GM21390 (cell line): Measurements from ENCODE around the gene TBC1D5.
"Not testable (repeated sequence)": the region's sequence is repeated elsewhere in the genome, so short reads cannot be mapped to it uniquely, and the experiment has no call there.

Experiments used
- ATAC-seq: cut with Tn5 transposase; IDR thresholded peaks from one replicate; pipeline ENCODE4 v1.9.1; 2021; ENCODE audit not compliant: unreplicated experiment

Gene TBC1D5, protein sequence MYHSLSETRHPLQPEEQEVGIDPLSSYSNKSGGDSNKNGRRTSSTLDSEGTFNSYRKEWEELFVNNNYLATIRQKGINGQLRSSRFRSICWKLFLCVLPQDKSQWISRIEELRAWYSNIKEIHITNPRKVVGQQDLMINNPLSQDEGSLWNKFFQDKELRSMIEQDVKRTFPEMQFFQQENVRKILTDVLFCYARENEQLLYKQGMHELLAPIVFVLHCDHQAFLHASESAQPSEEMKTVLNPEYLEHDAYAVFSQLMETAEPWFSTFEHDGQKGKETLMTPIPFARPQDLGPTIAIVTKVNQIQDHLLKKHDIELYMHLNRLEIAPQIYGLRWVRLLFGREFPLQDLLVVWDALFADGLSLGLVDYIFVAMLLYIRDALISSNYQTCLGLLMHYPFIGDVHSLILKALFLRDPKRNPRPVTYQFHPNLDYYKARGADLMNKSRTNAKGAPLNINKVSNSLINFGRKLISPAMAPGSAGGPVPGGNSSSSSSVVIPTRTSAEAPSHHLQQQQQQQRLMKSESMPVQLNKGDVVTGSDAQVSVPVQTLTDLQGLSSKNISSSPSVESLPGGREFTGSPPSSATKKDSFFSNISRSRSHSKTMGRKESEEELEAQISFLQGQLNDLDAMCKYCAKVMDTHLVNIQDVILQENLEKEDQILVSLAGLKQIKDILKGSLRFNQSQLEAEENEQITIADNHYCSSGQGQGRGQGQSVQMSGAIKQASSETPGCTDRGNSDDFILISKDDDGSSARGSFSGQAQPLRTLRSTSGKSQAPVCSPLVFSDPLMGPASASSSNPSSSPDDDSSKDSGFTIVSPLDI

DNA sequence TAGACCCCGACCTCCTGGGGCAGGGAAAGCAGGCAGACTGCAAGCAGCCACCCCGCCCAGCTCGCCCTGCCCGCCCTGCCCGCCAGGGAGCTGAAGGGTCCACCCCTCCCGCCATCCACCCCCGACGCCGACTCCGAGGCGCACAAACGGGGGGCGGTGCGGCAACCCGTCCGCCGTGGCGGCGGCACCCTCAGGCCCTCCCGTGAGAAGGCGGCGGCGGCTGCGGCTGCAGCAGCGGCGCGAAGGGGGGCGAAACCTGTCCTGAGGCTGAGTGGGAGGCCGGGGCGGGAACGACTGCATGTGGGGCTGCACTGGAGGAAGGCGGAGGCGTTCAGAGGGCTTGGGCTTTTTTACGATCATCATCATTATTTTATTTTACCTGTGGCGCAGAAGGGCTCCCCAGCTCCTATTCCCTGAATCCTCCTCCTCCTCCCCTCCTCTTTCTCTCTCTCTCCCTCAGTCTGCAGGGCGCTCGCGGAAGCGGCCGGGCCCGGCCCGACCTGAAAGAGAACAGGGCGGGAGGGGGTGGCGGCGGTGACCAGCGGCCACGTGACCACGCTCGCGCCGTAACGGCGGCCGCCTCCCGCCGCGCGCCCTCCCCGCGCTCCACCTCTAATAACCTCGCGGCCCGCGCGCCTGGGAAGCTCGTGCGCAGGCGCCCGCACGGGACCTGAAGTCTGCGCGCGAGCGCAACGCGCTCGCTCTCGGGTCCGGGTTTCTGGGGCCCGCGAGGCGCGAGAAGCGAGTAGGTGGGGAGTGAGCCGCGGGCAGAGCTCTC lies at the start of gene TBC1D5:
TBC1D5 (minus strand) TSS at position 530 of the 778 bp plus-strand sequence. CDS start 234,061 bp downstream, outside the sequence.
- peak; percentile 72 for ATAC-seq

DNA sequence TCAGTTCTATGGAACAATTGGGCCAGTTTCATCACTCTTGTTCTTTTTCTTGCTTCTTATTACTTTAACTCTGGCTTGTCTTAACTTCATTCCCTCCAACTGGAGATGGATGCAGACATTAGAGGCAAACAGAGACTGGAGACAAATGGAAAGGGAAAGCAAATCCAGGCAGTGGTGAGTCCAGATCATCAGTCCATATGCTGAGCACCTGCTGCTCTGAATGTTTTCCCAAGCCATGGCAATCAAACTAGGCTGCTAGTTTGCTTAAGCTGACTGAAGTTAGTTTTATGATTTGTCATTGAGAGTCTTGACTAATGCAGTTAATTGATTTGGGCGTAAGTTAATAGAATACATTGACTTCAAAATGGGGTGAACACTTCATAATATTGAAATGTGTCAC lies 41.0 kb upstream of the TBC1D5 start:
- ATAC-seq: no peak

DNA sequence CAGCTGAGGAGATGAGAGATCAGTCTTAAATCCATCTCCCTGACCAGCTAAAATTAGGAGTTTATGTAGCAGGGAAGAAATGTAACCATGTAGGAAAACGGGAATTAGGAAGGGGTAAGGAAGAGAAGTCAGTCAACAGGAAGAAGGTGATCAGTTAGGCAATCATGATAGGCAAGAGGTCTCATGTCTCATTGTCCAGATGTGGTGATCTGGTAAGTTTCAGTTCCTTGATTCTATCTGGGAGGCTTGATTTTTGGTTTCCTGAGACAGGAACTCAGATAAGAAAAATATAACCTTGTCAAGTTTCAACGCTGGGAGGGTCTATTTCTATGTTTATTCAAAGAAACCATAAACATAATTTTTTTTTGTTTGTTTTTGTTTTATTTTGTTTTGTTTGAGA lies 40.3 kb upstream of the TBC1D5 start:
- no peak for ATAC-seq

DNA sequence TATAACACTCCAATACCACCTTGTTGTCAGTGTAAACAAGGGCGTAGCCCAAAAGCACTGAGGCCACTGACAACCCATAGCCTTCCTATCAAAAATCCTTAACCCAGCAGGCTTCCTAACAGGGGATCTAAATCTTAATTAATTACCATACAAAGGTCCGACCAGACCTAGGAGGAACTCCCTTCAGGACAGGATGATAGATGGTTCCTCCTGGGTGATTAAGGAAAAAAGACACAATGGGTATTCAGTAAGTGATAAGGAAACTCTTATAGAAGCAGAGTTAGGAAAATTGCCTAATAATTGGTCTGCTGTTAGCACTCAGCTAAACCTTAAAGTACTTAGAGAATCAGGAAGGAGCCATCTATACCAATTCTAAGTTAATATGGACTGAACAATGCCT lies 37.9 kb upstream of the TBC1D5 start:
- not testable (repeated sequence) for ATAC-seq

DNA sequence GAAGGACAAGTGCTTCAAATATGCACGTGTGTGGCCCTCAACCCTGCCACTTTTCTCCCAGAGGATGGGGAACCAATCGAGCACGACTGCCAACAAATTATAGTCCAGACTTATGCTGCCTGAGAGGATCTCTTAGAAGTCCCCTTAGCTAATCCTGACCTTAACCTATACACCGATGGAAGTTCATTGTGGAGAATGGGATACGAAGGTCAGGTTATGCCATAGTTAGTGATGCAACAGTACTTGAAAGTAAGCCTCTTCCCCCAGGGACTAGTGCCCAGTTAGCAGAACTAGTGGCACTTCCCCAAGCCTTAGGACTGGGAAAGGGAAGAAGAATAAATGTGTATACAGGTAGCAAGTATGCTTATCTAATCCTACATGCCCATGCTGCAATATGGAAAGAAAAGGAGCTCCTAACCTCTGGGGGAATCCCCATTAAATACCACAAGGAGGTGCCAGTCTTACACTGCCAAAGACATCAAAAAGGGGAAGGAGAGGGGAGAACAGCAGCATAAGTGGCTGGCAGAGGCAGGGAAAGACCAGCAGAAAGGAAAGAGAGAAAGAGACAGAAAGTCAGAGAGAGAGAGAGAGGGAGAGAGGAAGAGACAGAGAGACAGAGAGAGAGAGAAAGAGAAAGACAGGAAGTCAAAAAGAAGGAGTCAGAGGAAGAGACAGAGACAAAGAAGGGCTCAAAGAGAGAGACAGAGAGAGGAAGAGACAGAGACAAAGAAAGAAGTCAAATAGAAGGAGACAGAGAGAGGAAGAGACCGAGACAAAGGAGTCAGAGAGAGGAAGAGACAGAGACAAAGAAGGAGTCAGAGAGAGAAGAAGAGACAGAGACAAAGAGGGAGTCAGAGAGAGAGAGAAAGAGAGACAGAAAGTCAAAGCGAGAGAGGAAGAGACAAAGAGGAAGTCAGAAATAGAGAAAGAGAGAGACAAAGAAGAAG lies 37.1 kb upstream of the TBC1D5 start:
- not testable (repeated sequence) for ATAC-seq

DNA sequence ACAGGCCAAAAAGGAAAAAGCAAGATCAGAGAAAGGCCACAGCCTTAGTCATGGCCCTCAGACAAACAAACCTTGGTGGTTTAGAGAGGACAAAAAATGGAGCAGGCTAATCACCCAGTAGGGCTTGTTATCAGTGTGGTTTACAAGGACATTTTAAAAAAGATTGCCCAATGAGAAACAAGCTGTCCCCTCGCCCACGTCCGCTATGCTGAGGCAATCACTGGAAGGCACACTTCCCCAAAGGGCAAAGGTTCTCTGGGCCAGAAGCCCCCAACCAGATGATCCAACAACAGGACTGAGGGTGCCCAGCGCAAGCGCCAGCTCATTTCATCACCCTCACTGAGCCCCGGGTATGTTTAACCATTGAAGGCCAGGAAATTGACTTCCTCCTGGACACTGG lies 34.9 kb upstream of the TBC1D5 start:
- not testable (repeated sequence) for ATAC-seq

DNA sequence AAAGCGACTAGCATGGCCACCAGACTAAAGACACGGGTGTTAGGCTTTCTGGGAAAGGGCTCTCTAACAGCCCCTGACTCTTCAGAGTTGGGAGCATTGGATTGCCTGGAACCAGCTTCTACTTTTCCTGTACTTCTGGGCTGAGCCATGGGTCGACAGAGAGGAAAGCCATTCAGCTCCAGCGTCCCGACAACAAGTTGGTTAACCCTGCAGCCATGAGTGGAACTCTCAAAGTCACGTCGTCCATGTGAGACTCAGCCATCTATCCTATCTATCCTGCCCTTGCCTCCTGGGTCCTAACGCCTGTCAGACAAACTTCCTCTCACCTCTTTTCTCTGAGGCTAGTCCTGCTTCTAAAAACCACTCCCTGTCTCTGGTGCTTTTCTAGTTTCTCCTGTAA lies 32.6 kb upstream of the TBC1D5 start:
- no peak for ATAC-seq

DNA sequence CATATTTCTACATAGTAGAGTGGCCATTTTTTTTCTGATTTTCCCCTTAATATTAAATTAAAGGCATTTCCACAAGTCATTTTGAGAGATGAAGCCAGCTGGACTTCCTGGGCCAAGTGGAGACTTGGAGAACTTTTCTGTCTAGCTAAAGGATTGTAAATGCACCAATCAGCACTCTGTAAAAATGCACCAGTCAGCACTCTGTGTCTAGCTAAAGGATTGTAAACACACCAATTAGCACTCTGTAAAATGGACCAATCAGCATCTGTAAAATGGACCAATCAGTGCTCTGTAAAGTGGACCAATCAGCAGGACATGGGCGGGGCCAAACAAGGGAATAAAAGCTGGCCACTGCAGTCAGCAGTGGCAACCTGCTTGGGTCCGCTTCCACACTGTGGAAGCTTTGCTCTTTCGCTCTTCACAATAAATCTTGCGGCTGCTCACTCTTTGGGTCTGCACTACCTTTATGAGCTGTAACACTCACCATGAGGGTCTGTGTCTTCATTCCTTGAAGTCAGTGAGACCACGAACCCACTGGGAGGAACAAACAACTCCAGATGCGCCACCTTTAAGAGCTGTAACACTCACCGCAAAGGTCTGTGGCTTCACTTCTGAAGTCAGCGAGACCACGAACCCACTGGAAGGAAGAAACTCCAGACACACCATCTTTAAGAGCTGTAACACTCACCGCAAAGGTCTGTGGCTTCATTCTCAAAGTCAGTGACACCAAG lies 31.9 kb upstream of the TBC1D5 start:
- not testable (repeated sequence) for ATAC-seq

DNA sequence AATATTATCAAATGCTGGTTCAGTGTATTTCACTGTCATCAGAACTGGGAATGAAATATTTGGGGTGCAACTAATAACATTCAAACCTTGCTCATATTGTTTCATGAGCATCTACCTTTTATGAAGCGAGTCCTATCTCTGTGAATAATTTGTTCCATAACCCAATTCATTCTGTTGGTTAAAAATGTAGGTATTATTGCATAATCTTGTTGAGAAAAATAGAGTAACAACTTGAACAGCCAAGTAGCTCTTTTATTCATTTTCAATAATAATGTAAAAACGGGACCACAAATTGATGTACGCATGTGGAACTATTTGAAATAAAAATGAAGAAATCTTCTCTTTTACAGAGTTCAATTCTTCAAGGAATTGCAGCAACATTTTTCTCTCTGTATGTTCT lies 30.1 kb upstream of the TBC1D5 start:
- no peak for ATAC-seq

DNA sequence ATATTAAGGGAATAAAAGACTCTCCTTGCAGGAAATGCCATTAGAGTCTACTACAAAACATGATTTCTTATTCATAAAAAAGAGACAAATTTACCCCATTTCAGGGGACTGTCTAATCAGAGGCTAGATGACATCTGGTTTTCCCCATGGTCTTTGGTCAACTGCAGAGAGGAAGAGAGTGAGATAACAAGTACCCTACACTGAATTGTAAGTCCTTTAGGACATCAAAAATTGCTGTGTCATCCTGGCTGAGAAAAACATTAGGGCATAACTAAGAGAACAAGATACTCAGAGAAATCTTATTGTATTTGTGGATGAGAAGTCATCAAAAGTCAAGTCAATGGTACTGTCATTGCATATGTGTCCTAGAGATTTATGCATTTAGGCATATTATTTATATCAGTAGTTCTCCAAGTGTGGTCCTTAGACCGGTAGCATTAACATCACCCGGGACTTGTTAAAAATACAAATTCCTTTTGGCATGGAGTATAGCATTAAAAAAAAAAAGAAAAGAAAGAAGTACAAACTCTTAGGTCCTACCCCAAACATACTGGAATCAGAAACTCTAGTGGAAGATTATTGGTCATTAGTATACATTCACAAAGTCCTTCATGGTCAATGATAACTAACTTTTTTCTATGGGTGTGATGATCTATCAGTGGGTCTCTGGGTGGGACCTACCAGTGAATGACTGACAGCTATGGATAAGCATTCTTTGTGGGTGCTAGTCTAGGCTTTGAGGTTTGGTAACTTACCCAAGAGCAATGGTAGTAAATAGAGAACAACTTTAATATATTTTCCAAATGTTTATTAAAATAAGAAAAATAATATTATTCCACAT lies 29.0 kb upstream of the TBC1D5 start:
- no peak for ATAC-seq

DNA sequence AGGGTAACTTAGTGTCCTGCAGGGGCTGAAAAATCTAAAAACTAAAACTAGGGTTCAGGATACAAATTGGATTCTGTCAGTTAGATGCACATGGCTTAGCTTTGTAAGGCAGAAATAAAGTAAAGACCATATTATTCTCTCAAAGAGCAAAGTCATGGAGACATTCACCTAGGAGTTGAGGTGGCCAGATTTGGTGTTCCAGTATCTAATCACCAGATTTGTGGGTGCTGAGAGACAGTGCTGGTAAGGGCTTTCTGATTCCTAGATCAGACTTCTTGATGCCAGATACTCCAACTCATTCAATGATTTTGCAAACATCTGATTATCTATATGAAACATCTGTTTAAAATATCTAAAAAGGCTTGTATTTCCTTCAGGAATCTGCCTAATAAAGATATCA lies 28.3 kb upstream of the TBC1D5 start:
- ATAC-seq: no peak

DNA sequence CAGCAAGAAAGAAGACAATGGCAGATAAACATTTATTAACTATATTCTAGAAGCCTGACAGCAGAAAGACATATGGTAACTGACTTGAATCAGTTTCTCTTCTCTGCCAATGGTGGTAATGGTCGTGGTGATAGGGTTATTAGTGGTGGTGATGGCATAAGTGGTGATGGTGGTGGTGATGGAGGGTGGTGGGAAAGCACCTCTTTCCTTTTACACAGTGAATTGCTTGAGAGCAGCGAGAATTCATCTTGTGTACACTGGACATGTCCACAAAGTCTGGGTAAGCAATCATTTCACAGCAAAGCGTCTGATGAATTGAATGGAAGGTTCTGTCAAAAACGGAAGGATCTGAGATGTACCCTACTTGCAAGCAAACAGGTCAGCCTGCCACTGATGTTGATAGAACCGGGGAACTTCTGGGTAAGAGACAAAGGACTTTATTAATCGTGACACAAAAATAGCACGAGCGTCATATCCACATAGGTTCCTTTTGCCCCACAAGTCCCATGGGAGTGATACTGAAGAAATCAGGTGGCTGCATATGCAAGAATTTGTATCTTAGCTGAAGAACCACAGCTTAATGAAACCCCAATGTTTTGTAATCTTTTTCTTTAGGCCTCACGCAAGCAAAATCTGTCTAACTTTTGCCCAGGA lies 23.5 kb upstream of the TBC1D5 start:
- ATAC-seq: peak; percentile 72

DNA sequence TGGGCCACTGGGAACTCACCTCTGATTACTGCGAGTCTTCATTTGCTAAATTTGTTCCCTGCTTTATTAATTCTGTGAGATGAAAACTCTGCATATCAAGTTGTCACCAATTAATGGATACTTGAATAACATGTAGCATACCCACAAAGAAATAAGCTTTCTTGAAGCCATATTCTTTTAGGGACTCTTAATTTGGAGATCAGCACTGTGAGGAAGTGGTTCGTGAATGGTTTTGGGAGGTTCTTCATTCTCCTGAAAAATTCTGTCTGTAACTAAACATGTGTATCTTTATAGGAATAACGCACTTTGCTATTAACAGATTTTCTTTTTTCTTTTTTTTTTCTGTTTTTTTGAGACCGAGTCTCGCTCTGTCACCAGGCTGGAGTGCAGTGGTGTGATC lies 19.1 kb upstream of the TBC1D5 start:
- ATAC-seq: no peak

DNA sequence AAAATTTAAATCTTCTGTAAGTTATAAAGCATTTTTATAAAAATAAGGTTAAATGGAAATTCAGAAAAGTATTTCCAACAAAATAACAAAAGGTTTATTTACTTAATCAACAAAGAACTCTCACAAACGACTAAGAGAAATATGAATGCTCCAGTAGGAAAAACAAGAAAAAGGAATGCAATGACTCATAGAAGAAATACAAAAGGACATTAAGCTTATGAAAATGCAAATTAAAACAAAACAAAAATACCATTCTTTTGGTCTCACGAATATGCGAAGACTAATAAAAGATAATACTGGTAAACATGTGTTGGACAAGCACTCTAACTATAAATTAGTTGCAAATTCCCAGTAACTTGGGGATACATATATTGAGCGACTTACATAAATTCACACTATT lies 17.5 kb upstream of the TBC1D5 start:
- no peak for ATAC-seq

DNA sequence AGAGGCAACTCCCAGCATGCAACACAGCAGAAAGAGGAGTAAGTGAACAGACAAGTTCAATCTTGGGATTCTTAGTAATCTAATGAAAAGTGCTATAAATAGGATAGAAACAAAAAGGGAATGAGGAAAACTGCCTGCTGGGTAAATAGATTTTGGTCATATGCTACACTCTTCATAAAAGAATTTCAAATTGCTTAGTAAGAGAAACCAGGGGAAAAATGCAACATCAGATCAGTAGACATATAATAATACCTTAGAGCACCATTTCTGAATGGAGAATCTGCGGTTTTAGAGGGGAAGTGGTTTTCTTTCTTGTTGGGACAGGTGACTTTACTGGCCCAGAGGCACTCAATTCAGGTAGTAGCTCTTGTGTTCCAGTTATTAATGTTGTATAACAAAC lies 13.4 kb upstream of the TBC1D5 start:
- ATAC-seq: no peak

DNA sequence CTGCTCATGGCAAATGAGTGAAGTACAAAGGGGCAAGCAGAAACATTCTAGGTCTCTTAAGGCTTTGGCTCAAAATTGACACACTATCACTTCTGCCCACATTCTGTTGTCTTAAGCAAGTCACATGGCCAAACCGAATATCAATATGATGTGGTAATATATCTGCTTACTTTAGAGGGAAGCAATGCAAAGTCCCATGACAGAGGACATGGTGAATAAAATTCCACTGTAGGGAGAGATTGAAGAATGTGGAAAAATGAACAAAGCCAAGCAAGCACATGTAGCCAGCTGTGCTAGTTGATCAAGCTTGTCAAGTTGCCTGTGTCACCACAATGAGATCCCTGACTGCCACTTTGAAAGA lies 11.2 kb upstream of the TBC1D5 start:
- no peak for ATAC-seq

DNA sequence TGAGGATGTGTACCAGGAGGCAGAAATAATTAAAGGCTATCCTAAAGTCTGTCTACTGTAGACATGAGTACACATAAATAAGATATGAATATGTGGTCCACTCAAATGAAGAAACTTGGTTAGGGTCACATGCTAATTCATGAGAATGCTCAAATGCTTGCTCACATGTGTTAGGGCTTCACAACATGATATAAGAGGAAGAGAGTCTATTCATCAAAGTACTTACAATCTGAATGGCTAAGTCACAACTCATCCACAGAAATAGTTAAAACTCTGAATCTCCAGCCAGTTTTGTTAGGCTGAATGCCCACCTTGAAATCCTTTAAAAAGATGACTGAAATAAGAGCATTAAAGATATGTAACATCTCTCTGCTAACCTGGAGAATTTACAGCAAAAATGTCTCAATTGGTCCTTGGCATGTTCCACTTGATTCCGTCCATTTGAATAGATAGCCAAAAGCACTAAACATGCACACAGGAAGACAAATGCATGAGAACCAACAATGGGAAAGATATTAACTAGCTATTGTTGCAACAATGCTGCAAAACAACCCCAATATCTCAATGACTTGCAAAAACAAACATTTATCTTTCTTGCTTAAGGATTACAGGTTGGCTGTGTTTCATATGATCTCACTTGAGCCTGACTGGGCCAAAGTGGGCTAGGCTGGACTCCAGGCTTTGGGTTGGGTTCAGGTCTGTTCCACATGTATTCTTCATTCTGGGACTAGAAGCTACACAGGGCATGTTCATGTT lies 10.6 kb upstream of the TBC1D5 start:
- no peak for ATAC-seq

DNA sequence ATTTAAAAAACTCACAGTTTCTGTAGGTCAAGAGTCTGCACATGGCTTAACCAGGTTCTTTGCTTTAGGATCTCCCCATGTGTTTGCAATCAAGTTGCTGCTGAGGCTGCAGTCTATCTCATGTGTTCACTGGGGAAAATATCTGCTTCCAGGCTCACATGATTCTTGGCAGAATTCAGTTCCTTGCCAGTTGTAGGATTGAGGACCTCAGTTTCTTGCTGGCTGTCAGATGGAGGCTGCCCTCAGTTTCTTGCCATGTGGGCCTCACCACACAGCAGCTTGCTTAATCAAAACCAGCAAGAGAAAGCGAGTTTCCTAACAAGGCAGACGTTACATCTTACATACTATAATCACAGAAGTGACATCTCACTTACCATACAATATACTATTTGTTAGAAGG lies 10.0 kb upstream of the TBC1D5 start:
- ATAC-seq: no peak
